ENCODE measurements around the gene RNF5.
"Not testable (repeated sequence)": the region's sequence is repeated elsewhere in the genome, so short reads cannot be mapped to it uniquely, and the experiment has no call there.

RNF5 gene

DNA sequence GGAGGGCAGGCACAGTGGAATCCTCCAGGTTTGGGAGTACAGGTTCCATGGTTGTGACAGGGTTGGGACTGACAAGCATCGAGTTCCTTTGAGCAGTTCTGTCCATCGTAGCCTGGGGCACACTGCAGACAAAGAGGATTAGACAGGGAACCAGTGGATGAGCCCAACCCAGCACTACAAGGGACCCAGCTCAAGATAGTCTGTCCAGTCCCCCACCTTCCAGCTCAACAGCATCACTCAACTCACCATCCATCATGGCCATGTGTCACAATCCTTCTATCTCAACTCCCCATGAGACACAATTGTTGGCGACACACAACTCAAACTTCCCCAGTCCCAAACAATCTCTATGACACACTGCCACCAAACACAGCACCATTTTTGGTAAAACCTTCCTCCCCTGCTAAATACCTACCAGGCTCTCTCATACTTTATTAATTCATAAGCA is 26.1 kb downstream of the RNF5 start:
- DNase-seq (ENCODE audit: low read depth, low spot score) = no peak

DNA sequence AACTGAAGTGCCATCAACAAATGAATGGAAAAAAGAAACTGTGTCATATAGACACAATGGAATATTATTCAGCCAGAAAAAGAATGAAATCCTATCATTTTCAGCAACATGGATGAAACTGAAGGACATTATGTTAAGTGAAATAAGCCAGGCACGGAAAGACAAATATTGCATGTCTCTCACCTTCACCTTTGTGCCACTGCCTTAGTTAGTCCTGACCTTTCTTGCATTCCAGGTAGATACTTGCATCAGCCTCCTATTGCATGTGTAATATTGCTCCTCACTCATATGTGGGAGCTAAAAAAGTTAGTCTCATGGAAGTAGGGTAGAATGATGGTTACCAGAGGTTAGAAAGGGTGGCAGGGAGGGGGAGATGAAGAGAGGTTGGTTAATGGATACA is 30.8 kb downstream of the RNF5 start:
- no peak for DNase-seq (ENCODE audit: low read depth, low spot score)

DNA sequence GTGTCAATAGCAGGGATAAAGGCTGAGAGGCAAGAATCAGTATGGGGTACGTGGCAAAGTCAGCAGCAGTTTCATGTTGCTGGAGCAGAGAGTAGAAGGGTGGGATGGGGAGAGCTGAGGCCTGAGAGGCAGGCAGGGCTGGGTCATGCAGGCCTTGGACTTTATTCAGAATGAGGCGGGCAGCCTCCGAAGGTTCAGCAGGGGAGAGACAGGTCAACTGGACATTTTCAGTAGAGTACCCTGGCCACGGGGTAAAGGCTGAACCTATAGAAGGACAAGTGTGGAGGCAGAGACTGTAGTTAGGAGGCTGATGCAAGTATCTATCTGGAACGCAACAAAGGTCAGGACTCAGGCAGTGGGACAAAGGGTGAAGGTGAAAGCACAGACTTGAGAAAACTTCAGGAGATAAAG is 32.0 kb downstream of the RNF5 start:
- no peak for DNase-seq (ENCODE audit: low read depth, low spot score)

DNA sequence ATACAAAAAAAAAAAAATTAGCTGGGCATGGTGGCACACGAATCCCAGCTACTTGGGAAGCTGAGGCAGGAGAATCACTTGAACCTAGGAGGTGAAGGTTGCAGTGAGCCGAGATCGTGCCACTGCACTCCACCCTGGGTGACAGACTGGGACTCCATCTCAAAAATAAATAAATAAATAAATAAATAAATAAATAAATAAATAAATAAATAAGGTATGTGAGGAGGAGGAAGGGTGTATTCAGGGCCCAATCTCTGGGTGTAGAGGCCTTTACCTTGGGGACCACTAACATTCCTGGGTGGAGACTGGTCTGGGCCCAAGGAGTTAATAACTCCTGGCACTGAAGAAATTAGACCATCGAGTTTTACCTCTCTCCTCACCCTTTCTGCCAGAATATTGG is 33.2 kb downstream of the RNF5 start:
- not testable (repeated sequence) for DNase-seq (ENCODE audit: low read depth, low spot score)

DNA sequence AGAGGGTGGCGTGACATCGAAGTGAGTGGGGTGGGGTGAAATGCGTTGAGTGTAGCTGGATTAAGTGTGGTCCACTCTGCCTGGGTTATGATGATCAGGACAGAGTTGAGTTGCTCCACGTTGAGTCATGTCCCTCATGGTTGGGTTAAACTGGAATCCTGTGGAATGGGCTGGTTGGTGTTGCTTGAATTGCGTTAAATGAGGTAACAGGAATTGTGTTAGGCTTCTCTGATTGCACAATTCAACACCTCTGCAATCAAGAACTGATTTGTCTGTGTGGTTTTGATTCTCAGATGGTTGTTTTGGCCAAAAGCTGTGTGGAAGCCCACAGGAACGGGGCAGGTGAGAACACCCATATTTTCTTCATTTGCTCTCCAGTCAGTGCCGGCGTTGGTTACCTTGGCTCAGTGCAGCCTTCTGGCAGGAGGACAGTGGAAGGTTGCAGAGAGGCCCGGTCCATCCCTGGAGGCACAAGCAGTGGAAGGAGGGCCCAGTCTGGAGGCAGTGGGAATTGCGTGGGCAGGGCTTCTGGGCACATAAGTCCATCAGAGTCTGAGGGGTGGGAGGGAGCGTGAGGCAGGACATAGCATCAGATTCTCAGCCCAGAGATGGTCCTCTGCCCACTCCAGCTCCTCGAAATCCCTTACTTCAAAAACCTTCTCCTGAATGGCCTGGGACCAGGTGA is 34.0 kb downstream of the RNF5 start:
- DNase-seq (ENCODE audit: low read depth, low spot score) = no peak

DNA sequence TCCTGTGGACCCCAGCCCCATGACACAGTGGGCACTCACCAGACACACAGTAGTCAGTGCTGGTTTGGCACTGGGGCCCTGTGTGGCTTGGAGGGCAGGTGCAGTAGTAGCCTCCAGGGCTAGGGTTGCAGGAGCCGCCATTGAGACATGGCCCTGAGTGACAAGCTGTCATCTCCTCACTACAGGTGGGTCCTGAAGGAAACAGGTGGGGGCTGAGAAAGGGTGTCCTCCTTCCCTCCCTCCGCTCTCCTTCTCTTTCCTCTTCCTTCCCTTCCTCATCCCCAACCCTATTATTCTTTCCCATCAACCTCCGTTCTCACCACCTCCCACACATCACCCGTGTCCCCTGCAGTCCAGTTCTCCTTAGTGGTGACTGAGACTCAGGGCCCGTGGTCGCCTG is 35.4 kb downstream of the RNF5 start:
- DNase-seq (ENCODE audit: low read depth, low spot score) = no peak

DNA sequence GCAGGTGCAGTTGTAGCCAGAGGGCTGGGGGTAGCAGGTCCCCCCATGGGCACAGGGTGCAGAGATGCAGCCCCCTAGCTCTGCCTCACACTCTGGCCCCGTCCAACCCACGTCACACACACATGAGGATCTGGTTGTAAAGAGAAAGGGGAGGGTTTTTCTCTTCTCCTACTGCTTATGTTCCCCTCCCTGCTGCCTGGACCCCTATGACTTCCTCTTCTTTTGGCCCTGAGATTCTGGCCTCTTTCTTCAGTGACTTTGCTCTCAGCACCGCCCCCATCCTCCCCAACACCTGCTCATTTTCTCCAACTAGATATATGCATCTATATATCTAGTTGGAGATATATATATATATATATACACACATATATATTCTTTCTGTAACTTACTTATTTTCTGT is 35.9 kb downstream of the RNF5 start:
- no peak for DNase-seq (ENCODE audit: low read depth, low spot score)

DNA sequence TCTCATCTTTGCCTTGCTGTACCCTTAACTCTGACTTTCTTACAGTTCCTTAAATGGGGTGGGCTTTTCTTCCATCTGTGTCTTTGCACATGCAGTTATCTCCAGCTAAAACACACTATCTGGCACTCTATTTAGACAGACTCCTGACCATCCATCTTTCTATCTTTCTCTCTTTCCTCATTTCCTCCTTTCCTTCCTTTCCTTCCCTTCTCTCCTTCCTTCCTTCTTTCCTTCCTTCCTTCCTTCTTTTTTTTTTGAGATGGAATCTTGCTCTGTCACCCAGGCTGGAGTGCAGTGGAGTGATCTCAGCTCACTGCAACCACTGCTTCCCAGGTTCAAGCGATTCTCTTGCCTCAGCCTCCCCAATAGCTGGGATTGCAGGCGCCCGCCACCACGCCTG is 37.4 kb downstream of the RNF5 start:
- no peak for DNase-seq (ENCODE audit: low read depth, low spot score)

DNA sequence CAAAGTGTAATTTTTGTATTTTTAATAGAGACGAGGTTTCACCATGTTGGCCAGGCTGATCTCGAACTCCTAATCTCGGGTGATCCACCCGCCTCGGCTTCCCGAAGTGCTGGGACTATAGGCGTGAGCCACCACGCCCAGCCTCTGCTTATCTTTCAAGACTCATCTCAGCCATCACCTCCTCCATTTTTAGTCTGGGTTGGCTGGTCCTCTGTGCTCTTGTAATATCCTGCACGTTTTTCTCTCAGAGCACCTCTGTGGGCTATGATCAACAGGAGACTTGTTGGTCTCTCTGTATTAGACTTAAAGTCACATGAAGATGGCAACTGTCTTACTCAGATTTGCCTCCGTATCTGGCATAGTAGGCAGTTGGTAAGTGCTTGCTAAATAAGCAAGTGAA is 38.1 kb downstream of the RNF5 start:
- no peak for DNase-seq (ENCODE audit: low read depth, low spot score)

DNA sequence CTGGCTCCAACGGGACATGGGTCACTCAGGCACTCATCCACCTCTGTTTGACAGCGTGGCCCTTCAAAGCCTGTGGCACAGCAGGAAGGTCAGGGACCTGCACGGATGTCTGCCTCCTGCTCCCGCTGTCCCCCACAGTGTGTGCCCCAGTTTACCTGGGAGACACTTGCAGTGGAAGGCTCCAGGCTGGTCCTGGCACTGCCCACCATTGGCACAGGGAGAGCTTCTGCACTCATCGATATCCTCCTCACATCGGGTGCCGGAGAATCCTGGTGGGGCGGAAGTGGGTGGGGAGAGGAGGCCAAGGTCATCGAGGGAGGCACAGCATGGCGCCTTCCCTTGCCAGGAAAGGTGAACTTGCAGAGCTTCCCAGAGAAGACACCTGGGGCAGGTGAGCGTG is 38.8 kb downstream of the RNF5 start:
- DNase-seq (ENCODE audit: low read depth, low spot score) = no peak

DNA sequence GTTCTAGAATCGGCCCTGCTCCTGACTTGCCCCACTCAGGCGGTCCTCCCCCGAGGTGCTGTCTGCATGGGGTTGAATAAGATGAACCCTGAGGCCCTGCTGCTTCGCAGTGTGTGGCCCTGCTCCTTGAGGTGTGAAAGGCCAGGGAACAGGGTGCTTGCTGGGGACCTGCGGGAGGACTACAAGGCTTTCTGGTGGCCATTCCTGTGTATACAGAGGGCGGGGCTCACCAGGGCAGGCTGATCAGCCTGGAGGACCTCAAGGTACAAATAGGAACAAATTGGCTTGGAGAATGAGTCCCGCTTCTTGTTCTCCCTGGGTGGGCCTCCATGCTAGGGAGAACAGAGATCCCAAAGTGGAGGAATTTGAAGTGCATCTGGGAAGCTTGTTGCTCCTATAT is 40.0 kb downstream of the RNF5 start:
- DNase-seq (ENCODE audit: low read depth, low spot score) = no peak

DNA sequence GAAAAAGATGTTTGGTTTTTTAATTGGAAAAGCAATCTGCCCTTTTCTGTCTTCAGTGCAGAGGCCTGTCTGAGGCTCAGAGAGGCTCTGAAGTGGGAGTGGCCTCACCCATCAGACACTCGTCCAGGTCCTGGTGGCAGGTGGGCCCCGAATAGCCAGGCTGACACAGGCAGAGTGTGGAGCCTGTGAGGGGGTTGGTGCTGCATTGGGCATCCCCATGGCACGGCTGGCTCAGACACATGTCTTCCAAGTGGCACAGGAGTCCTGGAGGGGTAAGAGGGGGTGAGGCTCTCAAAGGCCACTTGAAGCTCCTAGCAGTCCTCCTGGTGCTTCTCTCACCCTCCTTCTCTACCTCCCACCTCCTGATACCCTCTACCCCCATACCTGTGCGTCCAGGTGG is 41.8 kb downstream of the RNF5 start:
- DNase-seq (ENCODE audit: low read depth, low spot score) = no peak

DNA sequence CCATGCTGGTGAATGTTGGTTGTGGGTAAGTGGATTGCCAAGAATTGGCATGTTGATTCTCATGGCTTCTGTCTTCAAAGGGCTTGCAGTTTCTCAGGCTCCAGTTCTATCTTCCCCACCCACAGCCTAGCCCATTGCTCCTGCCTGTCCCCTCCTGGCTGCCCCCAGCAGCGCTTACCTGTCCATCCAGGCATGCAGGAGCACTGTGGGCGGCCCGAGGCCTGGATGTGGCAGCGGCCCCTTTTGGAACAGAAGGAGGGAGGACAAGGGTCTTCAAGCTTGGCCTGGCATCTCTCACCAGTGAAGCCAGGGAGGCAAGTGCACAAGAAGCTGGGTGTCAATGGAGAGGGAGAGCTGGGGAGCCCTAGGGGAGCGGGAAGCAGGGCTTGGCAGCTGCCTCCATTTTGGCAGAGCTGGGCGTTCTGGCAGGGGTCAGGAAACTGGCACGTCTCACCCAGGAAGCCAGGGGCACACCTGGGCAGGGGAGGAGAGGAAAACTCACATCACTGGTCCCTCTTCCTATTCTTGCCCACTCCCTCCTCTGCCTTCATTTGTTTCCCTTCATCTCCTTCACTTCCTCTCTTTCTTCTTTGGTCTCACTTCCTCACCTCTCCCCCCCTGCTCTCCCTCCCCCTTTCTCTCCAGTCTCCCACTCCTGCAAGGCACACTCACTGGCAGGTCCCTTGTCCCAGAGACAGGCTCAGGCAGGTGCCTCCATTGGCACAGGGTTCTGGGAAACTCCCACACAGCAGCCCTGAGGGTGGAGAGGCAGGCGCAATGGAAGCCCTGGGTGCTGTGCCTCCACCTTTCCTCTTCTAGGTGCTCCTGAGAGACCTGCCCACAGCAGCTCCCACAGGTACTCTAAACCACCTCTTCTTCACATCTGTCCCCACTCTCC is 44.4 kb downstream of the RNF5 start:
- no peak for DNase-seq (ENCODE audit: low read depth, low spot score)

DNA sequence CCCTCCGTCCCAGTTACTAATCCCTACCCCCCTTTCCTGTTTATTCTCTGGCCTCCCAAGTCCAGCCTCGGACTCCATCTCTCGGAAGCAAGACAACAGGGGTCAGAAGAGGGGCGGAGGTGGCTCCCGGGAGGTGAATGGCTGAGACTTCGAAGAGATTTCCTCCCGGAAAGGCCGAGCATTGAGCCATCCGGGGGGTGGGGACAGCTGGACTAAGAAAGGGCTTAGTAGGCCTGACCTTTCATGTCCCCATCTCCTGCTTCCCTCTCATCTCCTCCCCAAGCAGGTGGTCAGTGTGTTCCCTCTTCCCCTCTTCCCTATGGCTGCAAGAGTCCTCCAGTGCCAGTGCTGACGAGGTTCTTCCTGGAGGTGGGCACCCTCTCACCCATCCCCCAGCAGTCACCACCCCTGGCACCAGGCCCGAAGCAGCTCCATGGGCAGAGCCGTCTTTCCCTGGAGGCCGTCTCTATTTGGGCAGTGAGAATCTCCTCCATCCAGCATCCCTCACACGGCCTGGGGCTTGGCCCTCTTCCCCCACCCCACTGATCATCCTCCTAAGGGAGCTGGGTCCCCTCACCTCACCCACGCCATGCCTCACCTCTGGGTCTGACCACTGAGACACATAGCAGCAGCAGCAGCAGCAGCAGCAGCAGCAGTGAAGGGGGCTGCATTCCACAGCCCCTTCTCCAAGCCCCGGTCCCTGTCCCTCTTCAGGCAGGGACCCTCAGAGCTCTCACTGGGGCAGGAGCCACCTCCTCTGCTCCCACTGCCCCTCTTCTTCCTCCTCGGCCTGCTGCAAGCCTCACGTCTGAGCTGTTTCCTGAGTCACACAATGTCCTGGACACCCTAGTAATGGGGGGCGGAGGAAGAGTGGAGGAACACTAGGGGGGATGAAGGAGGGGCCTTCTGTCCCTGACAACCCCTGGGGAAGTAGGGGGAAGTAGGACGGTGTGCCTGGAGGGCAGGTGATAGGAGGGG is 45.3 kb downstream of the RNF5 start, which contains the start of gene NOTCH4:
Gene NOTCH4, minus strand, starts transcription at position 810 of the 978 bp plus-strand sequence. Its CDS starts 139 bp downstream, at position 671.
- DNase-seq (ENCODE audit: low read depth, low spot score) = no peak

DNA sequence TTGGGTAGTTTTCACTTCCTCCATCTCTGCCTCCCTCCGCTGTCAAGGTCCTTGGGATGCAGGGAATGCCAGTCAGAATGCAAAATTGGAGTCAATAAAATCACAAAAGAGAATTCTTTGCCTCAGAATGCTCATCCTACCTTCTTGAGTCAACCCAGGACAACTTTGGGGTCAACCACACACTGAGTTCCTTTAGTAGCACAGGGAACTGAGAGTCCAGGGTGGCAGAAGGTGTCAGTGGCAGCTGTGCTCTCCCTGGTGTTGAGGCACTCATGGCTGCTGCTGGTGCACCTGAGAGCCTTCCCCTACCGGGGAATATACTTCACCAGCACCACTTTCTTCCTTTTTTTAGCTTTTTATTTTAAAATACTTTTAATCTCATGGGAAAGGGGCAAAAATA is 46.5 kb downstream of the RNF5 start:
- DNase-seq (ENCODE audit: low read depth, low spot score) = no peak

DNA sequence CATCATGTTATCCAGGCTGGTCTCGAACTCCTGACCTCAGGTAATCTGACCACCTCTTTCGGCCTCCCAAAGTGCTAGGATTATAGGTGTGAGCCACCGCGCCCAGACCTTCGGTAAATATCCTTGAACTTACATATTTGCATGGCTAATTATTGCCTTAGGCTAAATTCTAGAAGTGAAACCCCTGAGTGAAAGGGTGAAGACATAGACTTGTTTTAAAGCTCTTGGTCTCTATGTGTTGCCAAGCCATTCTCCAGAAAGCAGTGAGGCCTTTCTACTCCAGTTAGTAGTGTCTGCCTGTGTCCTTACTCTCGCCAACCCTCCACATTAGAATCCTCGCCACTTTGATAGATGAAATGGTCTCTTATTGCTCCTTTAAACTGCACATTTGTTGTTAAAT is 48.2 kb downstream of the RNF5 start:
- DNase-seq (ENCODE audit: low read depth, low spot score) = no peak
